K562 (cell line): ENCODE results near the gene CPTP. TPM values are rescaled to one million over a fixed set of nuclear protein-coding genes. Genes with fewer than 3 reads are reported as not detected.

ENCODE experiments used
- ARNT ChIP-seq, 2 experiments: fragments of 450-650 bp; IDR thresholded peaks; 2 replicates each; pipeline ENCODE4 v1.6.1; 2016; ENCODE audit warnings: mild to moderate bottlenecking in 1 of 2
- CBFB ChIP-seq: sonication (generic); formaldehyde crosslinking; IDR thresholded peaks from 2 replicates; pipeline ENCODE4 v1.4.0; 2020; ENCODE audit warnings: mild to moderate bottlenecking, missing genetic modification reagents
- CREM ChIP-seq: IDR thresholded peaks from 2 replicates; pipeline ENCODE4 v1.6.1; 2014; ENCODE audit warnings: antibody characterized with exemption, low read depth
- E2F1 ChIP-seq: sonication (generic); formaldehyde crosslinking; IDR thresholded peaks from 2 replicates; pipeline ENCODE4 v1.8.1; 2023; ENCODE audit warnings: mild to moderate bottlenecking, missing genetic modification reagents, moderate library complexity
- HMGN3 ChIP-seq: IDR thresholded peaks from 2 replicates; pipeline ENCODE4 v1.6.1; 2011; ENCODE audit warnings: borderline replicate concordance, low read depth, mild to moderate bottlenecking, mixed read lengths, low read length; ENCODE audit not compliant: insufficient read length; ENCODE audit errors: extremely low read depth
- HNRNPLL ChIP-seq: fragments of 200-400 bp; formaldehyde crosslinking; IDR thresholded peaks from 2 replicates; pipeline ENCODE4 v1.6.1; 2017; ENCODE audit warnings: low read length, low read depth, mild to moderate bottlenecking; ENCODE audit not compliant: poor library complexity, severe bottlenecking
- KDM1A ChIP-seq, 2 experiments: fragments of 450-650 bp; IDR thresholded peaks; 2 replicates each; pipeline ENCODE4 v1.6.1; 2016; ENCODE audit warnings: mild to moderate bottlenecking in 2 of 2
- L3MBTL2 ChIP-seq: fragments of 450-650 bp; IDR thresholded peaks from 2 replicates; pipeline ENCODE4 v1.6.1; 2016; ENCODE audit warnings: mild to moderate bottlenecking, moderate library complexity
- LEF1 ChIP-seq: fragments of 450-650 bp; IDR thresholded peaks from 2 replicates; pipeline ENCODE4 v1.6.1; 2016; ENCODE audit warnings: mild to moderate bottlenecking
- NKRF ChIP-seq: fragments of 450-650 bp; IDR thresholded peaks from 2 replicates; pipeline ENCODE4 v1.6.1; 2016; ENCODE audit warnings: borderline replicate concordance
- PCBP1 ChIP-seq: fragments of 200-400 bp; formaldehyde crosslinking; IDR thresholded peaks from 2 replicates; pipeline ENCODE4 v1.6.1; 2018; ENCODE audit warnings: mild to moderate bottlenecking, low read depth, low read length; ENCODE audit not compliant: poor library complexity, severe bottlenecking
- PHF20 ChIP-seq: fragments of 450-650 bp; IDR thresholded peaks from 2 replicates; pipeline ENCODE4 v1.6.1; 2018; ENCODE audit not compliant: partially characterized antibody
- PHF8 ChIP-seq: fragments of 200-600 bp; sonication (generic); IDR thresholded peaks from 2 replicates; pipeline ENCODE4 v1.6.1; 2012; ENCODE audit warnings: mixed run types, mild to moderate bottlenecking, inconsistent platforms, low read length, moderate library complexity, borderline replicate concordance
- PKNOX1 ChIP-seq: fragments of 450-650 bp; IDR thresholded peaks from 2 replicates; pipeline ENCODE4 v1.6.1; 2016
- POLR2G ChIP-seq: fragments of 200-400 bp; formaldehyde crosslinking; IDR thresholded peaks from 2 replicates; pipeline ENCODE4 v1.6.1; 2017; ENCODE audit warnings: low read depth, mild to moderate bottlenecking, antibody characterized with exemption, low read length, moderate library complexity
- RBM22 ChIP-seq: fragments of 200-400 bp; formaldehyde crosslinking; IDR thresholded peaks from 2 replicates; pipeline ENCODE4 v1.6.1; 2018; ENCODE audit warnings: low read length, low read depth; ENCODE audit not compliant: poor library complexity, severe bottlenecking
- TBP ChIP-seq: optimal IDR thresholded peaks from 2 replicates; pipeline ENCODE3; 2011; ENCODE audit warnings: low read depth, low read length, improper control_type of control experiment
- ZBTB7A ChIP-seq: IDR thresholded peaks from 2 replicates; pipeline ENCODE4 v1.6.1; 2011; ENCODE audit warnings: low read depth, mild to moderate bottlenecking, low read length, moderate library complexity, borderline replicate concordance; ENCODE audit not compliant: control insufficient read depth
- ZNF561 ChIP-seq: fragments of 450-650 bp; formaldehyde crosslinking; conservative IDR thresholded peaks from 2 replicates; pipeline ENCODE4 v1.4.0; 2020; ENCODE audit warnings: mild to moderate bottlenecking, moderate library complexity
- polyA plus RNA-seq, 8 experiments: library from polyadenylated mRNA; depleted of rRNA in 4 of 8; stranded (reverse) in 5 of 8; unstranded in 3 of 8; fragments of >200 nt; fragmentation: Nextera tagmentation in 2 of 8; fragmentation: Illumina TruSeq in 1 of 8; extraction: Ambion mirVana in 2 of 8; extraction: Trizol in 1 of 8; gene quantifications; 2 replicates each; pipeline versions ENCODE4 v1.2.1 to v1.2.3, GENCODE V29; 2011 to 2014; ENCODE audit warnings: inconsistent platforms in 1 of 8, missing spikeins in 1 of 8
- total RNA-seq, 7 experiments: library from RNA; depleted of rRNA in 6 of 7; stranded (reverse); fragments of >200 nt in 6 of 7; fragmentation: Illumina TruSeq in 2 of 7; extraction: Trizol in 2 of 7; gene quantifications; 2 replicates each; pipeline versions ENCODE4 v1.2.1 to v1.2.3, GENCODE V29; 2011 to 2021; ENCODE audit warnings: low replicate concordance in 1 of 7
- TF ChIP-seq, protein P1 (sequence below): sonication (generic); formaldehyde crosslinking; IDR thresholded peaks from 2 replicates; pipeline ENCODE4 v1.4.0; 2020; ENCODE audit warnings: mild to moderate bottlenecking, missing genetic modification reagents

Gene CPTP
- total and polyA plus RNA-seq, 9 of the 15 experiments (the other 6 are each of a cell fraction or from before 2014, with no cell fraction given): 0.11 to 25.8 (median 3.5) TPM

DNA sequence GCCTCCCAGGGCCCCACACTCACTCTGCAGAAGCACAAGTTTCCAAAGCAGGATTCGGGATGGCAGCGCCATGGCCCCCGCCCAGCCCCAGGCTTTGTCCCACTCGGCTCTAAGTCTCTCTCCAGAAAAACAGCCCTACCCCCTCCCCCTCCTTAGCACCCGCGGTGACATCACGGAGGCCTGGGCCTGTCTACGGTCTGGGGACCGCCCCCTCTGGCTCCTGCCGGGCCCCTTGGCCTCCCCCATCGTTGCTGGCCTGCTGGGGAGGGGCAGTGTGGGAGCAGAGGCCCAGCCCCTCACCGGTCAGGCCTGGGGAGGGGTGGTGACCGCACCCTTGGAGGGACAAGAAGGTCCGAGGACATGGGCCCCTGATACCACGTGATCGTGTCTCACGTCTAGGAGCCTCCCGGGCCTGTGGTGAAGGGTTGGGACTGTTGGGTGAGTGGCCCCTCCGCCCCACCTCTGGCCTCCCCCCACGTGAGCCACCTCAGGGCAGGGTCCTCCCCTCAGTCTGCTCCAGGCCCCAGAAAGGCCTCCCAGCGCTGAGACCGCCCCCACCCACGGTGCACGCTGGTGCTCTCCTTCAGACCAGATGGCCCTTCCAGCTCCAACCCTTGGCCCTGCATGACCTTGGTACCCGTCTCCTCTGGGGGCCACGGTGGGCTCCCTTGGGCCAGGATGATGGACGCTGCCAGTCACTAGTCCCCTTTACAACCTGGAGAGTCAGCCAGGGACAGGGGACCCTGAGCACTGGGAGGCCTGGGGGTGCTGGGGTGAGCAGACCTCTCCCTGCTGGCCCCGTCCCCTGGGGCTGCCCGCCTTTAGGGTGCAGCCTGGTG lies 34.0 kb downstream of the CPTP start, which contains the start of gene MXRA8 (continued):
- TF ChIP-seq, protein P1, sequence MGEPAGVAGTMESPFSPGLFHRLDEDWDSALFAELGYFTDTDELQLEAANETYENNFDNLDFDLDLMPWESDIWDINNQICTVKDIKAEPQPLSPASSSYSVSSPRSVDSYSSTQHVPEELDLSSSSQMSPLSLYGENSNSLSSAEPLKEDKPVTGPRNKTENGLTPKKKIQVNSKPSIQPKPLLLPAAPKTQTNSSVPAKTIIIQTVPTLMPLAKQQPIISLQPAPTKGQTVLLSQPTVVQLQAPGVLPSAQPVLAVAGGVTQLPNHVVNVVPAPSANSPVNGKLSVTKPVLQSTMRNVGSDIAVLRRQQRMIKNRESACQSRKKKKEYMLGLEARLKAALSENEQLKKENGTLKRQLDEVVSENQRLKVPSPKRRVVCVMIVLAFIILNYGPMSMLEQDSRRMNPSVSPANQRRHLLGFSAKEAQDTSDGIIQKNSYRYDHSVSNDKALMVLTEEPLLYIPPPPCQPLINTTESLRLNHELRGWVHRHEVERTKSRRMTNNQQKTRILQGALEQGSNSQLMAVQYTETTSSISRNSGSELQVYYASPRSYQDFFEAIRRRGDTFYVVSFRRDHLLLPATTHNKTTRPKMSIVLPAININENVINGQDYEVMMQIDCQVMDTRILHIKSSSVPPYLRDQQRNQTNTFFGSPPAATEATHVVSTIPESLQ (CRISPR knock-in tag): peak; percentile 25; the same call in 1 of the 2 replicates
- TF ChIP-seq PKNOX1 (peak; percentile 14; the same call in 1 of the 2 replicates), CBFB (CRISPR knock-in tag) (peak; percentile 91), TBP (peak; percentile 16), E2F1 (CRISPR knock-in tag) (no peak), CREM (peak; percentile 67; the same call in 1 of the 2 replicates), RBM22 (peak; percentile 36), KDM1A (IDR thresholded peaks at IDR 0.05) (peak in 1 of 2 experiments; percentile 77; a peak in 1 of 4 replicates), ZNF561 (CRISPR knock-in tag) (no peak), POLR2G (peak; percentile 79), ZBTB7A (peak; percentile 91), PHF8 (peak; percentile 13; the same call in 1 of the 2 replicates), HMGN3 (peak; percentile 56), PCBP1 (peak; percentile 33), LEF1 (peak; percentile 79), L3MBTL2 (peak; percentile 79), HNRNPLL (peak; percentile 31), ARNT (IDR thresholded peaks at IDR 0.05) (peak in 1 of 2 experiments; percentile 16; a peak in 1 of 4 replicates), PHF20 (peak; percentile 44), NKRF (0 out of 2 replicates have a peak, but pooled peaks have one; percentile 12)
